Thyroid gland (tissue), 4 donors: ENCODE measurements around the gene SLC35D1. TPM values are rescaled to one million over a fixed set of nuclear protein-coding genes. Genes with fewer than 3 reads are reported as not detected.

Experiments used
- DNase-seq, 2 donors: peaks; one replicate each; pipeline ENCODE4 v3.0.0-alpha.2; 2019
- H3K27ac ChIP-seq, 3 donors: fragments of 200-600 bp; sonication (generic); 1 replicate in 2 of 3; 2 replicates in 1 of 3; pipeline ENCODE4 v1.5.1; 2016 to 2019; ENCODE audit warnings: mild to moderate bottlenecking in 1 of 3, moderate library complexity in 1 of 3
- H3K27me3 ChIP-seq: fragments of 200-600 bp; sonication (generic); one replicate; pipeline ENCODE4 v1.5.1; 2019
- H3K36me3 ChIP-seq, 2 donors: fragments of 200-600 bp; sonication (generic); one replicate each; pipeline ENCODE4 v1.5.1; 2016 to 2019
- H3K4me1 ChIP-seq, 2 donors: fragments of 200-600 bp; sonication (generic); one replicate each; pipeline ENCODE4 v1.5.1; 2017 to 2019
- H3K4me3 ChIP-seq, 3 donors: fragments of 200-600 bp; sonication (generic); replicated peaks in 1 of 3; 1 replicate in 2 of 3; 2 replicates in 1 of 3; pipeline ENCODE4 v1.5.1; 2016; ENCODE audit warnings: mild to moderate bottlenecking in 1 of 3
- H3K9me3 ChIP-seq: fragments of 200-600 bp; sonication (generic); one replicate; pipeline ENCODE4 v1.5.1; 2017
- CTCF ChIP-seq, 6 experiments: fragments of 200-600 bp in 3 of 6; fragments of 450-650 bp in 3 of 6; sonication (generic) in 3 of 6; IDR thresholded peaks; one replicate each; pipeline ENCODE4 v1.5.1; 2016 to 2019; ENCODE audit warnings: antibody characterized with exemption in 6 of 6, mild to moderate bottlenecking in 2 of 6, inconsistent platforms in 1 of 6, moderate library complexity in 1 of 6
- POLR2A ChIP-seq, 2 donors: fragments of 450-650 bp; IDR thresholded peaks; one replicate each; pipeline ENCODE4 v1.6.1; 2017; ENCODE audit warnings: antibody characterized with exemption in 2 of 2, mild to moderate bottlenecking in 2 of 2, moderate library complexity in 1 of 2
- WGBS, 2 donors: methylation state at CpG; one replicate each; pipeline ENCODE4 v1.1.5; 2017; 5-methylcytosine and 5-hydroxymethylcytosine counted together
- intact Hi-C: fragments of 100-400 bp; cut with DNase I; formaldehyde crosslinking; loops from one replicate; pipeline ENCODE4 v1.15.1; 2023
- total RNA-seq, 4 donors: library from RNA; depleted of rRNA; stranded (reverse); fragments of >200 nt; gene quantifications; one replicate each; pipeline ENCODE4 v1.2.3, GENCODE V29; 2016

Gene SLC35D1
- total RNA-seq, 4 donors from 2014 or later, result 15.3 to 22.7 (median 17.0) TPM

DNA sequence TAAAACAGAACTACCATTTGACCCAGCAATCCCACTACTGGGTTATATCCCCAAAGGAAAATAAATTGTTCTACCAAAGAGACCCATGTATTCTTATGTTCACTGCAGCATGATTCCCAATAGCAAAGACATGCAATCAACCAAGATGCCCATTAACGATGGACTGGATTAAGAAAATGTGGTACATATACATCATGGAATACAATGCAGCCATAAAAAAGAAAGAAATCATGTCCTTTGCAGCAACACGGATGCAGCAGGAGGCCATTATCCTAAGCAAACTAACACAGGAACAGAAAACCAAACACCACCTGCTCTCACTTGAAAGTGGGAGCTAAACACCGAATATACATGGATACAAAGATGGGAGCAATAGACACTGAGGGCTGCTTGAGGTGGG lies 44.2 kb downstream of the SLC35D1 start:
- no peak overlapping the region for H3K27ac ChIP-seq
- no peaks in the 10 kb centered on the region for H3K36me3 ChIP-seq
- no peak for TF ChIP-seq CTCF (IDR thresholded peaks at IDR 0.05)
- TF ChIP-seq POLR2A (IDR thresholded peaks at IDR 0.05), result no peak
- intact Hi-C loops, result no loop called here
- H3K4me3 ChIP-seq, result no peak overlapping the region
- 93 to 96% methylated on average over 3 of the region's 3 CpGs for WGBS, 2 donors
- peaks cover 0 to 12% of the 10 kb centered on the region in 2 donors for H3K4me1 ChIP-seq
- H3K9me3 ChIP-seq, result no peaks in the 10 kb centered on the region
- DNase-seq, result no peak
- H3K27me3 ChIP-seq, result no peaks in the 10 kb centered on the region

- no peaks in the 10 kb centered on the region for H3K36me3 ChIP-seq
- H3K27me3 ChIP-seq, result no peaks in the 10 kb centered on the region
- no peaks in the 10 kb centered on the region for H3K9me3 ChIP-seq
- peak; percentile 15 for DNase-seq
- no peak overlapping the region for H3K4me3 ChIP-seq
- H3K4me1 ChIP-seq, result peaks cover 15 to 32% of the 10 kb centered on the region in 2 donors
- intact Hi-C loops, result no loop called here
- 86 to 89% methylated on average over 8 of the region's 8 CpGs for WGBS, 2 donors
- H3K27ac ChIP-seq, result no peak overlapping the region
- TF ChIP-seq CTCF (IDR thresholded peaks at IDR 0.05), result no peak
- no peak for TF ChIP-seq POLR2A (IDR thresholded peaks at IDR 0.05)
Observed at GRCh38 chr1:67005068-67005467, 48.9 kb downstream of the SLC35D1 start.

DNA sequence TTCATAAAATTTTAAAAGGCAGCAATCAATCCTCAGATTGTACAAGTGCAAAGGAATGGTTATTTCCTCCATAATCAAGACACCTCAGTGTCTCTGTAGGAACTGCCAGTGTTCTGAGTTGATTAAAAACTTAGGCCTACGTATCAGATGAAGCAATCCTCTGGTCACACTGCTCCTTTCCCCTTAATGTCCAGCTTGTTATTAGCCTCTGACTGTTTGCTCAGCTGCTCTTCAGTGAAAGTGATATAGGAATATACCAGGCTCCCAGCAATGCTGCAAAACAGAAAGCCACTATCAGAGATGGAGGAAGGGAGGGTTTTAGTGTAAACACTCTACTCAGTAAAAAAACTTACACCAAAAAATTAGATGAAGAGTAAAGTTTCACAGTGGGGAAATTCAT lies 49.8 kb downstream of the SLC35D1 start:
- no peak overlapping the region for H3K4me3 ChIP-seq
- H3K4me1 ChIP-seq, result peaks cover 15 to 32% of the 10 kb centered on the region in 2 donors
- H3K36me3 ChIP-seq, result no peaks in the 10 kb centered on the region
- H3K9me3 ChIP-seq, result no peaks in the 10 kb centered on the region
- H3K27me3 ChIP-seq, result no peaks in the 10 kb centered on the region
- no peak overlapping the region for H3K27ac ChIP-seq
- intact Hi-C loops, result no loop called here
- WGBS, 2 donors, result 89 to 92% methylated on average over 1 of the region's 1 CpG
- no peak for TF ChIP-seq CTCF (IDR thresholded peaks at IDR 0.05)
- no peak for TF ChIP-seq POLR2A (IDR thresholded peaks at IDR 0.05)
- DNase-seq, result no peak

DNA sequence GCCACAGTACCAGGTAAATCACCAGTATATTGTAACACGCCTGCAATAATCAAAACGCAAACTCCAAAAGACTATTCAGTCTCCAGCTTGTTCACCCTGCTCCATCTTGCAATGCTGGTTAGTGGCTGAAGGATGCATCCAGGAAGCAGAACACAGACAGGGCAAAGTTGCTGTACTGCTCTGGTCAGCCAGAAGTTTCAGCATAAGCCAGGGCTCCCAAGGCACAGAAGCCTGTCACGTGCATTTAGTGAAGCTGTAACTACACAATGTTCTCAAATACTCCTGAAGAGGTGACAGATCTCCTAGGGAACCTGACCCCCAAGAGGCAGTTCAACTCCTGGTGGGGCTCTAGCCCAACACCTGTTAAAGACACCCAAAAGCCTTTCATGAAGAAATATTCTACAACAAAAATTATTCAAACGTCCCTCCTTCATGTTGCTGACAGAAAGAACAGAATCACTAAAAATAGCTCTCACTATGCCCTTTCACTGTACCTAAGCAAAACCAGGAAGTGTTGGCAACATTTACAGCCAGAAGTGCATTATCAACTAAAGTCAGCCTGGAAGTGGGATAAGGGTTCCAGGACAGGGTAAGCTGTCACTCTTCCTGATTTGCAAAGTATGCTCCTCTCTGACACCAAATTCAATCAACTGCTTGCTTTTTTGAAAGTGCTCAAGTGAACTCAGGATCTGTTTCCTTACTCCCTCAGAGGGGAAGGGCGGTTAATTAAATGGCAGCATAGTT lies 52.1 kb downstream of the SLC35D1 start:
- peaks cover 15 to 32% of the 10 kb centered on the region in 2 donors for H3K4me1 ChIP-seq
- no peaks in the 10 kb centered on the region for H3K27me3 ChIP-seq
- intact Hi-C loops, result no loop called here
- H3K36me3 ChIP-seq, result no peaks in the 10 kb centered on the region
- no peaks in the 10 kb centered on the region for H3K9me3 ChIP-seq
- TF ChIP-seq CTCF (IDR thresholded peaks at IDR 0.05) (no peak), POLR2A (IDR thresholded peaks at IDR 0.05) (no peak)
- WGBS, 2 donors, result 76 to 79% methylated on average over 5 of the region's 5 CpGs
- DNase-seq, result peak; percentile 32 to 37
- no peak overlapping the region for H3K4me3 ChIP-seq
- H3K27ac ChIP-seq, result peak overlapping the region; percentile 4 to 80 (median 64)

- H3K36me3 ChIP-seq, result no peaks in the 10 kb centered on the region
- no peak for TF ChIP-seq CTCF (IDR thresholded peaks at IDR 0.05)
- no peak for TF ChIP-seq POLR2A (IDR thresholded peaks at IDR 0.05)
- 87 to 88% methylated on average over 7 of the region's 7 CpGs for WGBS, 2 donors
- no peaks in the 10 kb centered on the region for H3K27me3 ChIP-seq
- peaks cover 15 to 19% of the 10 kb centered on the region in 2 donors for H3K4me1 ChIP-seq
- DNase-seq, result peak; percentile 17 to 30
- no peaks in the 10 kb centered on the region for H3K9me3 ChIP-seq
- peak overlapping the region in 2 of 3 donors; percentile 22 to 60 for H3K27ac ChIP-seq
- H3K4me3 ChIP-seq, result no peak overlapping the region
- intact Hi-C loops, result loop anchor here (5.0 kb wide), 1 partner anchor 147 kb away; no protein-coding TSS in a partner anchor
Observed at GRCh38 chr1:66999640-67000400, 54.1 kb downstream of the SLC35D1 start.
